K562 (cell line): ENCODE measurements around the gene MFSD6. TPM values are rescaled to one million over a fixed set of nuclear protein-coding genes. Genes with fewer than 3 reads are reported as not detected.

Experiments used
- ATAC-seq: fragments of 200-7000 bp; cut with Tn5 transposase; 3 replicates; pipeline ENCODE4 v1.9.1; 2020; ENCODE audit warnings: moderate library complexity
- BruUV-seq: library from RNA; stranded (reverse); fragments of 400-500 nt; replicated peaks from 2 replicates; lab custom pipeline; 2021; lab: Mats Ljungman, UMichigan
- CTCF ChIA-PET: fragments of 300-600 bp; formaldehyde crosslinking; extraction: SDS; loops from one replicate; lab custom pipeline; 2021; ENCODE audit warnings: low intra/inter-chr PET ratio; lab: Yijun Ruan, JAX
- POLR2A ChIA-PET: fragments of 300-600, 350-650 bp; sonication (Branson Sonifier 250); formaldehyde crosslinking; extraction: SDS; loops from one replicate; lab custom pipeline; 2021; ENCODE audit warnings: antibody characterized with exemption, inconsistent platforms; lab: Yijun Ruan, JAX
- DNase-seq, 4 experiments: peaks; one replicate each; pipeline versions ENCODE4 v3.0.0 to v3.0.0-alpha.2; 2011 to 2018; ENCODE audit warnings: low spot score in 3 of 4, mixed read lengths in 3 of 4; ENCODE audit errors: extremely low read depth in 1 of 4
- FAIRE-seq: peaks from 2 replicates; lab custom pipeline; 2011; peaks lifted over from hg19 to GRCh38; lab: Jason Lieb, UNC
- H2AFZ ChIP-seq: 2 replicates; pipeline ENCODE4 v1.6.0; 2011; ENCODE audit warnings: low read depth, low read length, control low read depth, inconsistent platforms
- H3K27ac ChIP-seq: fragments of 200-600 bp; 3 replicates; pipeline ENCODE4 v1.8.0; 2011; ENCODE audit warnings: low read depth, mild to moderate bottlenecking, control low read depth, inconsistent platforms, low read length, moderate library complexity, mixed read lengths; ENCODE audit errors: extremely low read depth
- H3K27me3 ChIP-seq, 2 experiments: fragments of 300-600 bp in 1 of 2; 2 replicates in 1 of 2; 3 replicates in 1 of 2; pipeline versions ENCODE4 v1.6.0 to v1.8.0; 2011; ENCODE audit warnings: inconsistent platforms in 2 of 2, low read length in 2 of 2, mild to moderate bottlenecking in 1 of 2, mixed read lengths in 1 of 2, moderate library complexity in 1 of 2; ENCODE audit not compliant: control insufficient read depth in 2 of 2, insufficient read depth in 2 of 2
- H3K36me3 ChIP-seq: fragments of 300-600 bp; 3 replicates; pipeline ENCODE4 v1.8.0; 2011; ENCODE audit warnings: mild to moderate bottlenecking, low read length, inconsistent platforms; ENCODE audit not compliant: control insufficient read depth, insufficient read depth
- H3K4me1 ChIP-seq, 2 experiments: fragments of 200-600 bp in 1 of 2; replicated peaks in 1 of 2; 2 replicates in 1 of 2; 3 replicates in 1 of 2; pipeline versions ENCODE4 v1.5.1 to v1.8.0; 2011; ENCODE audit warnings: inconsistent platforms in 2 of 2, low read length in 2 of 2, mild to moderate bottlenecking in 1 of 2, mixed read lengths in 1 of 2, moderate library complexity in 1 of 2; ENCODE audit not compliant: control insufficient read depth in 2 of 2, insufficient read depth in 2 of 2
- H3K4me2 ChIP-seq: 2 replicates; pipeline ENCODE4 v1.6.1; 2011; ENCODE audit warnings: low read length, control low read depth, inconsistent platforms, mixed read lengths; ENCODE audit not compliant: insufficient read depth
- H3K4me3 ChIP-seq: fragments of 200-600 bp; sonication (generic), shearing (Covaris generic); 2 replicates; pipeline ENCODE4 v1.5.1; 2016; ENCODE audit warnings: control low read depth, inconsistent platforms
- H3K79me2 ChIP-seq: fragments of 200-600 bp; 3 replicates; pipeline ENCODE4 v1.8.0; 2011; ENCODE audit warnings: low read length, inconsistent platforms; ENCODE audit not compliant: control insufficient read depth, insufficient read depth
- H3K9ac ChIP-seq, 2 experiments: 2 replicates each; pipeline versions ENCODE4 v1.6.0 to v1.6.1; 2011; ENCODE audit warnings: low read depth in 2 of 2, low read length in 2 of 2, control low read depth in 1 of 2, inconsistent platforms in 1 of 2, mild to moderate bottlenecking in 1 of 2, mixed read lengths in 1 of 2; ENCODE audit not compliant: insufficient read depth in 1 of 2
- H3K9me1 ChIP-seq: one replicate; pipeline ENCODE4 v1.6.0; 2011; ENCODE audit warnings: inconsistent platforms, mild to moderate bottlenecking, low read length, moderate library complexity; ENCODE audit not compliant: control insufficient read depth, insufficient read depth
- H3K9me3 ChIP-seq: replicated peaks from 2 replicates; pipeline ENCODE4 v1.5.1; 2011; ENCODE audit warnings: low read depth, low read length, inconsistent platforms; ENCODE audit not compliant: control insufficient read depth, insufficient read depth
- H4K20me1 ChIP-seq: replicated peaks from 2 replicates; pipeline ENCODE4 v1.6.1; 2011; ENCODE audit warnings: low read length, inconsistent platforms, mixed read lengths; ENCODE audit not compliant: control insufficient read depth, insufficient read depth
- CBFA2T3 ChIP-seq: fragments of 450-650 bp; IDR thresholded peaks from 2 replicates; pipeline ENCODE4 v1.6.1; 2017
- CHAMP1 ChIP-seq: fragments of 450-650 bp; IDR thresholded peaks from 2 replicates; pipeline ENCODE4 v1.6.1; 2016; ENCODE audit warnings: mild to moderate bottlenecking
- E2F1 ChIP-seq: sonication (generic); formaldehyde crosslinking; IDR thresholded peaks from 2 replicates; pipeline ENCODE4 v1.8.1; 2023; ENCODE audit warnings: mild to moderate bottlenecking, missing genetic modification reagents, moderate library complexity
- GTF2E2 ChIP-seq: fragments of 200-800 bp; sonication (Bioruptor generic); IDR thresholded peaks from 2 replicates; pipeline ENCODE4 v1.6.1; 2016; ENCODE audit warnings: missing genetic modification characterization, missing compliant biosample characterization
- KDM1A ChIP-seq, 2 experiments: fragments of 450-650 bp; IDR thresholded peaks; 2 replicates each; pipeline ENCODE4 v1.6.1; 2016; ENCODE audit warnings: mild to moderate bottlenecking in 2 of 2
- LARP7 ChIP-seq: fragments of 450-650 bp; IDR thresholded peaks from 2 replicates; pipeline ENCODE4 v1.6.1; 2016
- MAFG ChIP-seq: fragments of 450-650 bp; conservative IDR thresholded peaks from 2 replicates; pipeline ENCODE4 v1.6.1; 2016; ENCODE audit warnings: missing genetic modification characterization, missing compliant biosample characterization
- MEF2A ChIP-seq: IDR thresholded peaks from 2 replicates; pipeline ENCODE4 v1.6.1; 2011; ENCODE audit warnings: low read depth, mild to moderate bottlenecking, low read length, moderate library complexity; ENCODE audit not compliant: control insufficient read depth
- NUFIP1 ChIP-seq: fragments of 450-650 bp; IDR thresholded peaks from 2 replicates; pipeline ENCODE4 v1.6.1; 2018; ENCODE audit not compliant: partially characterized antibody
- PHTF2 ChIP-seq: fragments of 250-450 bp; sonication (Bioruptor Pico); IDR thresholded peaks from 2 replicates; pipeline ENCODE4 v1.5.0; 2021; ENCODE audit warnings: mild to moderate bottlenecking
- POLR2AphosphoS2 ChIP-seq: IDR thresholded peaks from 2 replicates; pipeline ENCODE4 v1.6.1; 2012; ENCODE audit warnings: low read length, improper control_type of control experiment
- PRPF4 ChIP-seq: fragments of 200-400 bp; formaldehyde crosslinking; IDR thresholded peaks from one replicate; pipeline ENCODE4 v1.6.1; 2017; ENCODE audit warnings: low read length, low read depth, mild to moderate bottlenecking; ENCODE audit not compliant: insufficient read depth, poor library complexity, severe bottlenecking
- RCOR1 ChIP-seq, 2 experiments: IDR thresholded peaks; 2 replicates each; pipeline ENCODE4 v1.6.1; 2012; ENCODE audit warnings: low read depth in 2 of 2, low read length in 2 of 2, borderline replicate concordance in 1 of 2, improper control_type of control experiment in 1 of 2
- SNRNP70 ChIP-seq: fragments of 200-400 bp; formaldehyde crosslinking; optimal IDR thresholded peaks from 2 replicates; pipeline ENCODE3; 2017; ENCODE audit warnings: low read depth, low read length
- SOX6 ChIP-seq: fragments of 450-650 bp; IDR thresholded peaks from 2 replicates; pipeline ENCODE4 v1.6.1; 2014; ENCODE audit warnings: mild to moderate bottlenecking
- TAL1 ChIP-seq: fragments of 450-650 bp; IDR thresholded peaks from 2 replicates; pipeline ENCODE4 v1.6.1; 2016; ENCODE audit warnings: mild to moderate bottlenecking
- TEAD4 ChIP-seq, 2 experiments: sonication (generic) in 1 of 2; formaldehyde crosslinking in 1 of 2; IDR thresholded peaks; 2 replicates each; pipeline versions ENCODE4 v1.6.1 to v1.8.0; 2012 to 2022; ENCODE audit warnings: borderline replicate concordance in 1 of 2, inconsistent platforms in 1 of 2, low read length in 1 of 2, mild to moderate bottlenecking in 1 of 2, missing genetic modification reagents in 1 of 2
- ZBTB1 ChIP-seq: sonication (generic); formaldehyde crosslinking; IDR thresholded peaks from 2 replicates; pipeline ENCODE4 v1.8.1; 2023; ENCODE audit warnings: missing genetic modification reagents, low read depth, mild to moderate bottlenecking, borderline replicate concordance
- ZNF124 ChIP-seq: sonication (generic); formaldehyde crosslinking; IDR thresholded peaks from 2 replicates; pipeline ENCODE4 v1.8.1; 2022; ENCODE audit warnings: missing genetic modification reagents
- WGBS: fragments of 100-300 bp; shearing (Covaris generic); methylation state at CpG from one replicate; pipeline ENCODE4 v1.1.6; 2016; ENCODE audit warnings: low coverage, mixed read lengths; ENCODE audit not compliant: insufficient coverage; ENCODE audit errors: missing lambda C conversion rate; 5-methylcytosine and 5-hydroxymethylcytosine counted together
- in situ Hi-C: fragments of 300-500 bp; cut with MboI; formaldehyde crosslinking; loops from 4 replicates; pipeline ENCODE4 v1.15.0; 2018; ENCODE audit warnings: inconsistent platforms, mixed read lengths
- intact Hi-C: fragments of 100-400 bp; cut with micrococcal nuclease; formaldehyde crosslinking; loops from 2 replicates; pipeline ENCODE4 v1.14.2; 2022
- polyA plus RNA-seq, 8 experiments: library from polyadenylated mRNA; depleted of rRNA in 4 of 8; stranded (reverse) in 5 of 8; unstranded in 3 of 8; fragments of >200 nt; fragmentation: Nextera tagmentation in 2 of 8; fragmentation: Illumina TruSeq in 1 of 8; extraction: Ambion mirVana in 2 of 8; extraction: Trizol in 1 of 8; gene quantifications; 2 replicates each; pipeline versions ENCODE4 v1.2.1 to v1.2.3, GENCODE V29; 2011 to 2014; ENCODE audit warnings: inconsistent platforms in 1 of 8, missing spikeins in 1 of 8
- total RNA-seq, 7 experiments: library from RNA; depleted of rRNA in 6 of 7; stranded (reverse); fragments of >200 nt in 6 of 7; fragmentation: Illumina TruSeq in 2 of 7; extraction: Trizol in 2 of 7; gene quantifications; 2 replicates each; pipeline versions ENCODE4 v1.2.1 to v1.2.3, GENCODE V29; 2011 to 2021; ENCODE audit warnings: low replicate concordance in 1 of 7
- TF ChIP-seq, protein P1 (sequence below): sonication (generic); formaldehyde crosslinking; IDR thresholded peaks from 2 replicates; pipeline ENCODE4 v1.8.1; 2022; ENCODE audit warnings: missing genetic modification reagents

MFSD6 gene
- total and polyA plus RNA-seq, 9 of the 15 experiments (the other 6 are each of a cell fraction or from before 2014, with no cell fraction given): 1.1 to 7.9 (median 4.4) TPM

DNA sequence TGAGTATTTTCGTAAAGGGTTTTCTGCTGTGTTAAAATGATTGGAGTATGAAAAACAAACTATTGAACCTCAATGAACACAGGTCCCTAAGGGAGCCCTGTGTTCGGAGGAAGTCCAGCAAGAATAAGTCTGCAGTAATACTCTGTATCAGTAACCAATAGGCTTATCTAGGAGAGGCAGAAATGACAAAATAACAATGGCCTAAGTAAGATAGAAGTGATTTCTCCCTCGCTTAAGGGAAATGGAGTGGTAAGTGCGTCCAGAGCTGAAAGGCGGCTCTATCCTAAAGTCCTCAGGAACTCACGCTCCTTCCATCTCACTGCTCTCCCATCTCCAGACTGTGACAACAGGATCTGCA lies 29.3 kb upstream of the MFSD6 start:
- peaks cover 5 to 33% of the 10 kb centered on the region in 2 experiments; a peak in 4 of 5 replicates for H3K4me1 ChIP-seq
- in situ Hi-C loops: no loop called here
- ATAC-seq: peak; percentile 65
- TF ChIP-seq KDM1A (IDR thresholded peaks at IDR 0.05): peak; percentile 64 to 69
- TF ChIP-seq RCOR1 (IDR thresholded peaks at IDR 0.05; ENCODE audit: borderline replicate concordance in 1 of 2, low read depth in 2 of 2, low read length in 2 of 2): peak in 1 of 2 experiments; percentile 76; a peak in 2 of 4 replicates
- TF ChIP-seq MAFG (tag): no peak
- TF ChIP-seq ZNF124: no peak
- peak; percentile 75 for TF ChIP-seq CBFA2T3
- no peak for TF ChIP-seq ZBTB1 (CRISPR knock-in tag)
- TF ChIP-seq E2F1 (CRISPR knock-in tag): 0 out of 2 replicates have a peak, but pooled peaks have one; percentile 8
- TF ChIP-seq TAL1: peak; percentile 57
- peak; percentile 73 for TF ChIP-seq TEAD4 (IDR thresholded peaks at IDR 0.05; ENCODE audit: low read length)
- no peak for TF ChIP-seq TEAD4 (CRISPR knock-in tag; IDR thresholded peaks at IDR 0.05; ENCODE audit: borderline replicate concordance)
- no peak for TF ChIP-seq PHTF2 (CRISPR knock-in tag)
- TF ChIP-seq SNRNP70: no peak
- TF ChIP-seq, protein P1, sequence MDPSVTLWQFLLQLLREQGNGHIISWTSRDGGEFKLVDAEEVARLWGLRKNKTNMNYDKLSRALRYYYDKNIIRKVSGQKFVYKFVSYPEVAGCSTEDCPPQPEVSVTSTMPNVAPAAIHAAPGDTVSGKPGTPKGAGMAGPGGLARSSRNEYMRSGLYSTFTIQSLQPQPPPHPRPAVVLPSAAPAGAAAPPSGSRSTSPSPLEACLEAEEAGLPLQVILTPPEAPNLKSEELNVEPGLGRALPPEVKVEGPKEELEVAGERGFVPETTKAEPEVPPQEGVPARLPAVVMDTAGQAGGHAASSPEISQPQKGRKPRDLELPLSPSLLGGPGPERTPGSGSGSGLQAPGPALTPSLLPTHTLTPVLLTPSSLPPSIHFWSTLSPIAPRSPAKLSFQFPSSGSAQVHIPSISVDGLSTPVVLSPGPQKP: no peak
- no peak for TF ChIP-seq MEF2A
- TF ChIP-seq GTF2E2 (tag): 0 out of 2 replicates have a peak, but pooled peaks have one; percentile 58
- 0 out of 2 replicates have a peak, but pooled peaks have one; percentile 16 for TF ChIP-seq CHAMP1
- no peak for TF ChIP-seq POLR2AphosphoS2
- peak; percentile 88 for TF ChIP-seq SOX6
- no peak for TF ChIP-seq PRPF4
- no peak for TF ChIP-seq LARP7
- no peak for TF ChIP-seq NUFIP1

More for the DNA sequence above, 29.3 kb upstream of the MFSD6 start:
- H3K9me3 ChIP-seq: no peaks in the 10 kb centered on the region
- peak overlapping the region; percentile 35; the same call in 1 of the 2 replicates for H3K4me3 ChIP-seq
- FAIRE-seq (no peak), DNase-seq (peak; percentile 10 to 54 (median 22))
- BruUV-seq: no TSS peak
- H3K79me2 ChIP-seq: no peaks in the 10 kb centered on the region
- no peaks in the 10 kb centered on the region for H3K36me3 ChIP-seq
- H3K4me2 ChIP-seq: peak overlapping the region; percentile 77
- H3K27ac ChIP-seq: peak overlapping the region; percentile 75; the same call in 2 of the 3 replicates
- 0% methylated on average over 6 of the region's 6 CpGs for WGBS
- intact Hi-C loops: no loop called here
- no peaks in the 10 kb centered on the region for H3K9me1 ChIP-seq
- H2AFZ ChIP-seq: peak overlapping the region; percentile 71
- ChIA-PET POLR2A (interaction anchor here (0.6 to 1.1 kb wide), 2 partner anchors 8 to 60 kb away, joined by 3 read pairs; no protein-coding TSS in a partner anchor), CTCF (no interaction called here)
- H4K20me1 ChIP-seq: no peaks in the 10 kb centered on the region
- H3K9ac ChIP-seq: peak overlapping the region in 1 of 2 experiments; percentile 30; a peak in 2 of 4 replicates
- no peaks in the 10 kb centered on the region for H3K27me3 ChIP-seq
